Medulla oblongata (tissue), 1 donor: ENCODE data around the gene PALD1.
"Not testable (repeated sequence)": the region's sequence is repeated elsewhere in the genome, so short reads cannot be mapped to it uniquely, and the experiment has no call there.

Experiments used
- DNase-seq: peaks from one replicate; pipeline ENCODE4 v3.0.0-alpha.2; 2015; ENCODE audit errors: extremely low spot score

Gene PALD1

GRCh38 chr10:70571636-70572439, 93.3 kb downstream of the PALD1 start:
- DNase-seq, result no peak

DNA sequence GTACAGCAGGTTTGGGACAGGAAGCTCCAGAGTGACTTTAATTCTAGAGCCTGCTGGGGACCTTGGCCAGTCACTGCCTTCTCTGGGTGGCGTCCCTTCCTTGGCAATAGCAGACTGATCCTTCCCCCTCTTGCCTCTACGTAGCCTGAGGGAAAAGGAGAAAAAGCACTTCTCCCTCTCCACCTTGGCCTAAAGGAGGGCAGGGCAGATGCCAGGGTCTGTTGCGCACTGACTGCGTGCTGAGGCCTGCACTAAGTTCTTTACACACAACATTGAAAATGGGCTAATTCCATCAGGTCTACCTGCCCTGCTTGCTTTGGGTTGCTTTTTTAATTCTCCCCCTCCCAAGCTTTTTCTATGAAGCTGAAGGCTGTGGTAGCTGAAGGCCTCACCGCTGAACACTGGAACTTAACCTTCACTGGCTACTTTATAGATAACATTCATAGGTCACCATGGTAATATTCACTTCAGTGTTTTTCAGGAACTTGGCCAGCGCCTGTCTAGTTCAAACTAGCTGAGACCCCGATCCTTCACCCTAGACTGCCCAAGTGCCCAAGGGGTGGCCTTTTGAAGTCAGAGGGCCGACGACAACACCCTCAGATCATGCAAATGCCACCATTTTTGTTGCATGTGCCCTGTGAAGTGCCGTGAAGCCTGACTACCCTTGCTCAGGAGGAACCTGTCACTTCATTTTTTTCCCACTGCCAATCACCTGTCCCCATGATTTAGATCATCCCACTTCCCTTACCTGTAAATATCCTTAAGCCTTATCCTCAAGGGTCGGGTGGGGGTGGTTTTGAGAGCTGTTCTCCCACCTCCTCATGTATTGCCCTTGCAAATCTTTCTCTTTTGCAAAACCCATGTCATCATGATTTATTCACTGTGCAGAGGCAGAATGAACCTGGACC, 95.3 kb downstream of the PALD1 start:
- DNase-seq, result no peak

DNA sequence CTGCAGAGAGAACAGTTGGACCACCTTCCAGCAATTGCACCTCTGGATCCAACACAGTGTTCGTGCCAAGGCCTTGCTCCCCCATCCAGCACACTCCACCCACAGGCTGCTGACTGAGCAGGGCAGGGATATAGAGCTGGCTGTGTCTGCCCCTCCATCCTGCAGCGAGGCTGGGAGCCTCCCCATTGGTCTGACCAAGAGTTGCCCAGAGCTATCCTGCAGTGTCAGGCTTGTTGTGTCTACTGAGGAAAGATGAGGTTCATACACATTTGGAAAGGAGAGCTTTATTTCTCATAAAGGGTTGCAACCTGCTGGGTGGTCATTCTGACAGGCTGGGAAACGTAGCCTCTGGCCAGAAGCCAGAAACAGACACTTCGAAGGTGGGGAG, 96.9 kb downstream of the PALD1 start:
- no peak for DNase-seq

- DNase-seq, result peak; percentile 65
Observed at GRCh38 chr10:70575874-70576802, 97.6 kb downstream of the PALD1 start.

DNA sequence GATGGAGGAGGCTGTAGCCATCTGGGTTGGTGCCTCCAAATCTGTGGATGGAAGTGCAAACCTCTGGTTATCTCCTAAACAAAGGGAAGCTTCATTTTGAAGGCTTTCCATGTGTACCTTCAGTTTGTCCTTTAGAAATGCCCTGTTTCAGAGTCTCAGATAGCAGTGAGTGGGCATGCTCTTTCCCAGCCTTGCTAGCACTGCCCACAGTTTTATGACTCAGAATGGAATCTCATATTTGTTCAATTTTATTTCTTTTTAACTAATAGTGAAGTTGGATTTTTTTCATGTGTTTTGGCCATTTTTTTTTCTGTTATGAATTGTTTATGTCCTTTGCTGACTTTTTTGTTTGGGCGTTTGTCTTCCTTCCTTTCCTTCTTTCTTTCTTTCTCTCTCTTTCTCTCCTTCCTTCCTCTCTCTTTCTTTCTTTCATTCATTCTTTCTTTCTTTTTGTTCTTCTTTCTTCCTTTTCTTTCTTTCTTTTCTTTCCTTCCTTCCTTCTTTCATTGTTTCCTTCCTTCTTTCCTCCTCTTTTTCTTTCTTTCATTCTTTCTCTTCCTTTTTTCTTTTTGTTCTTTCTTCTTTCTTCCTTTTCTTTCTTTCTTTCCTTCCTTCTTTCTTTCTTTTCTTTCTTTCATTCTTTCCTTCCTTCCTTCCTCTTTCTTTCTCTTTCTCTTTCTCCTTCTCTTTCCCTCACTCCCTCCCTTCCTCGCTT, 98.4 kb downstream of the PALD1 start:
- DNase-seq, result no peak

- DNase-seq, result no peak
Observed at GRCh38 chr10:70578371-70578947, 99.9 kb downstream of the PALD1 start.

DNA sequence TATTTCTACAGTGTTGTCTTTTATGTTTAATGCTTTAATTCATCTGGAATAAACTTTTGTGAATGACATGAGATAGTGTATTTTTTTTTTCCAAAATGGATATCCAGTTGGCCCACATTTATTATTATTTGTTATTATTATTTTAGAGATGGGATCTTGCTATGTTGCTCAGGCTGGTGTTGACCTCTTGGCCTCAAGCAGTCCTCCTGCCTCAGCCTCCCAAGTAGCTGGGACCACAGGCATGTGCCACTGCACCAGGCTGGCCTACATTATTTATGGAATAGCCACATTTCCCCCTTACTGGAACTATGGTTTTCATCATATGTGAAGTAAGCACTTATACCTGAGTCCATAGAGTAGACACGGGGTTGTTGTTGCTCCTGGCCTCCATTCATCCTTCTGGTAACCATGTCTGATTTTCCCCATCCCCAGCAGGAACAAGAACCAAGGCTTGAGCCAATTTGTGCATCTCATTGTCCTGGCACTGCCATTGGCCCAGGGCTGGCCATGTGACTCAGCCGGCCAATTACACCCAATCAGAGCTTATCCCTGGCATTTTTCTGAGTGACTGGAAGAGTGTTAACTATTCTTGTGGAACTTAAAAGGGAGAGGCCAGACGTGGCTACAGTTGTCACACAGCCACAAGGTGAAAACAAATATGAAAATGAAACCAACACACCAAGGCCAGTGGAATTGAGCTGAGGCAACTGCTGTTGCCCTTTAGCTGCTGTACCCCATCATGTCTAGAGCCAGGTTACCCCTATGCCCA, 100.9 kb downstream of the PALD1 start:
- no peak for DNase-seq

- DNase-seq, result not testable (repeated sequence)
Observed at GRCh38 chr10:70581176-70581575, 102.6 kb downstream of the PALD1 start.

DNA sequence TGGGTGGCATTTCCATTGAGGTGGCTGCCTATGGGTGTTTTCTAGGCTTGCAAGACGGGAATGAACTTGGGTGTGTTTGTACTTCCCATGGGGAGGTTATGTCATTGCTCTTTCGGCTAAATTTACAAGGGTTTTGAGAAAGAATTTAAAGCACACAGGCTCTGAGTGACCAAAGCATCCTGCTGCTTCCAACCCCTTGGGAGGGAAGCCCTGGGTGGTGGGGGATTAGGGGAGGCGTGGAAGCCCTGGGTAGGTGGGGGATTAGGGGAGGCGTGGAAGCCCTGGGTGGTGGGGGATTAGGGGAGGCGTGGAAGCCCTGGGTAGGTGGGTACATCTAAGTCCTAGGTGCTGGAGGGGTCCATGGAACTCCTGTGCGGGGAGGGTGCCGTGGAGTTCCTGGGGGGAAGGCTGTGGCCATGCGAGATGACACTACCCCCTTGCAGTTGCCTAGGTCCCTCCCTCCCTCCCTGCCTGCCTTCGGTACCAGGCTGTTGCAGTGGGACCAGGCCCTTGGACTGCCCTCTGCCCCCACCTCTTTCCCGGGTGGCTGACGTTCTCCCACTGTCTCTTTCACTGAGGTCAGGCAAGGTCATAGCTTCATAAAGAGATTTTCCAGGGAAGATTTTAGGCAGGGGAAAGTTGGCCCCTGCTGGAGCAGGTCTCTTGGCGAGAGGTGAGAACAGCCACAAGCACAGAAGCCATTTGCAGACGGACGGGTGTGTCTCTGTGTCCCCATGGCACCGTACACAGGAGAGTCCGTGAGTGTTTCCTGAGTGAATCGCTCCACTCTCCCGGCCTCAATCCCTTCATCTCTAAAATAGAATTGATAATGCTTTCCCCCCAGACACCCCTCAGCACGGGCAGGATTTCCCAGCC, 104.5 kb downstream of the PALD1 start:
- no peak for DNase-seq

DNA sequence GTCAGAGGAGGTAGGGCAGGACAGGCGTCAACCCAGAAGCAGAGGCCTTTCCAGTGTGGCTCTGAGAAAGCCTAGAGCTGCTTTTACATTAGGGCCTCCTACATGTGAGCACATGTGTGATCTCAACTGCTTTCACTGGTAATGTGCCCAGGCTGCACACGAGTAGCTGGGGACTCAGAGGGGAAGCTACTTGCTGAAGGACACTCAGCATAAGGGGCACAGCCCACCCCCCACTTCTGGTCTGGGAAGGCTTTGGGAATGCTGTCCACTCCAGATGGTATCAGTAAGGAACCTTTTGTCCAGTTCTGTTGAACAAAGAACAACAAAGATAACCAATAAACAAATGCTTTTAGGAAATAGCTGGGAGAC, 105.1 kb downstream of the PALD1 start:
- DNase-seq, result no peak

GRCh38 chr10:70584366-70584765, 105.8 kb downstream of the PALD1 start:
- no peak for DNase-seq

- no peak for DNase-seq
Observed at GRCh38 chr10:70584909-70585544, 106.5 kb downstream of the PALD1 start.

GRCh38 chr10:70585578-70586169, 107.1 kb downstream of the PALD1 start:
- no peak for DNase-seq

DNA sequence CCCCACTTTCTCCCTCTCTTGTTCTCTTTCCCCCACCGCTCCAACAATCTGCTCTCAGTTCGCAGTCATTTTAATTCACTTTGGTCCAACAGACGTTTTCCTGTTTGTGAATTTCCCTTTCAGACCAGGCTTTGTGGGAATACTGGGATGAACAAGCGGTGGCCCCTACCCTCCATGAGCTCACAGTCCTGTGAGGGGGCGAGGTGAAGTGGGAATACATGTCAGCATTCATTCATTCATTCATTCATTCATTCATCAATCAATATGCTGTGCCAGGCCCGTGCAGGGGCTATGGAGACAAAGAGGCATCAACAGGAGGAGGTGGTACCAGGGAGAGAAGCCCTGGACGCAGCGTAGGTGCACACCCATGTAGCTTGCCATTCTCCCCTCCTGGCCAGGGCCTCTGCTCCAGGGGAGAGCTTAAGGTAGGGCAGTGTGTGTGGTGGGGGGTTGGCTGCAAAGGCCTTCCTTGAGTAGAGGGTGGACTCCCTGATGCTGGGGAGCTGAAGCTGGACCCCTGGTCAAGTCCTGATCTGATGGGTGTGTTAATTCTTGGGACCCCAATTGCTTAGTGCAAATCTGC, 107.9 kb downstream of the PALD1 start:
- DNase-seq, result no peak

GRCh38 chr10:70587045-70587658, 108.6 kb downstream of the PALD1 start:
- peak; percentile 84 for DNase-seq

DNA sequence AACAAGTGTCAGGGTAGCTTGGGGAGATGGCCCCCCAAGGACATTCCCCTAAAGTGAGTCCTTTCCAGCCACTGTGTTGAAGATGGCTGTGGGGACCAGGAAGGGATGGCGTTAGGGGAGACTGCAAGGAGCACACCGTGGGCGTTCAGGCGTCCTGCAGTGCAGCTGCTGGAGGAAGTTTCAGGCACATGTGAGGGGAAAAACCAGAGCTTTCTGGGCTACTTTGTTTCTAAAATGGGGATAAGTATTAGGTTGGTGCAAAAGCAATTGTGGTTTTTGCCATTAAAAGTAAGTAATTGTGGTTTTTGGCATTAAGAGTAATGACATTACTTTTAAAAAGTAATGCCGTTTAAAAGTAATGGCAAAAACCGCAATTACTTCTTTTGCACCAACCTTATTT, 109.7 kb downstream of the PALD1 start:
- no peak for DNase-seq

- DNase-seq, result no peak
Observed at GRCh38 chr10:70588859-70589570, 110.4 kb downstream of the PALD1 start.
